ENCODE measurements around the gene ENOPH1. TPM values are rescaled to one million over a fixed set of nuclear protein-coding genes. Genes with fewer than 3 reads are reported as not detected.

The ENOPH1 gene
- total and polyA plus RNA-seq, 2 of the 4 experiments (the other 2 are of a cell fraction): 18.0 to 36.0 TPM

DNA sequence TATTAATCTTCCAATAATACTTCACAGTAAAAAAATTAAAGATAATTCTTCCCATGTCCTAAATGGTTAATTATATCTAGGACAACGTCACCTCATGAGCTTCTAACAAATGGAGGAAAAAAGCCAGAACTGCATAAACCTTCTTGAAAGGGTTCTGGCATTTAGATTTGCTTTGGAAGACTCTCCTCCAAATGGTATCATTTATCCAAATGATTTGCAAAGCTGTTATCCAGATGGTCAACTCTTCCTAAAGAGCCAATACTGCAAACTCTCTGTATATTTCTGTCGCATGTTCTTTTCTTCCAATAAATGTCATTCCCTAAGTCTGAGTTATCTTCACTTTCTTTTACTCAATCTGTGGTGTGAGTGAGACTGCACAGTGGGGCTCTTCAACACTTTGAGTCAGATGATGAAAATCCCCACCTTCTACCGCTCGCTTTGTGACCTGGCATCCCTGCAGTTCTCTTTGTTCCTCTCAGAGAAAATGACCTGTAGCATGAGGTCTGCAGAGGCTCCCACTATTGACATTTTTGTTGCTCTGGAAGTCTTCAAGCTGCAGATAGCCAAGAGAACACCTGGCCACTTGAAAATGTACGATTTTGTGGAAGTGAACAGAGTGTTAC lies 78.5 kb downstream of the ENOPH1 start:
- no peak overlapping the region for H2AK5ac ChIP-seq (ENCODE audit: low read depth, low read length)
- no peak overlapping the region for H3K4me2 ChIP-seq (ENCODE audit: low read depth, low read length)
- H3K36me3 ChIP-seq (ENCODE audit: control insufficient read depth, insufficient read depth, low read length): no peaks in the 10 kb centered on the region
- no peak overlapping the region for H2BK120ac ChIP-seq (ENCODE audit: low read depth, low read length)
- no peak overlapping the region for H2BK5ac ChIP-seq (ENCODE audit: low read depth, low read length, poor library complexity, severe bottlenecking)
- H3K79me1 ChIP-seq (ENCODE audit: low read depth in 1 of 2, low read length in 2 of 2): no peaks in the 10 kb centered on the region
- BruUV-seq (replicated peaks): no TSS peak
- no CpG with 5 or more reads among the region's 5 CpGs for WGBS, 2 experiments (ENCODE audit: extremely low coverage in 2 of 2, insufficient read length in 1 of 2)
- no peak overlapping the region for H4K91ac ChIP-seq (ENCODE audit: insufficient read depth, low read depth, low read length)
- dilution Hi-C loops (cut with HindIII; ENCODE audit: low sequenced_read_pairs, unreplicated experiment): no loop called here
- H3K4me3 ChIP-seq (ENCODE audit: insufficient read depth, low read depth, low read length): no peak overlapping the region
- no peak overlapping the region for H2BK15ac ChIP-seq (ENCODE audit: low read depth, low read length)
- no peak overlapping the region for H2BK20ac ChIP-seq (ENCODE audit: low read depth, low read length)
- H3K9me3 ChIP-seq (ENCODE audit: control insufficient read depth, insufficient read depth, low read length): no peaks in the 10 kb centered on the region
- no peaks in the 10 kb centered on the region for H3K4me1 ChIP-seq (ENCODE audit: control insufficient read depth, insufficient read depth, low read length)
- ATAC-seq (ENCODE audit: low read depth) (no peak), DNase-seq (no peak)
- peaks cover 21% of the 10 kb centered on the region for H3K27me3 ChIP-seq (ENCODE audit: control insufficient read depth, insufficient read depth, low read length)
- H3K14ac ChIP-seq (replicated peaks; ENCODE audit: low read depth, low read length): no peak overlapping the region
- no peak overlapping the region for H4K5ac ChIP-seq (ENCODE audit: low read depth, low read length)
- intact Hi-C loops (cut with micrococcal nuclease): no loop called here
- H3K56ac ChIP-seq (ENCODE audit: extremely low read depth, insufficient read depth, low read length): no peak overlapping the region
- H4K20me1 ChIP-seq (ENCODE audit: insufficient read depth, low read length): no peaks in the 10 kb centered on the region
- no peak overlapping the region for H2AFZ ChIP-seq (replicated peaks; ENCODE audit: low read length, poor library complexity)
- H3K27ac ChIP-seq (ENCODE audit: insufficient read depth, low read length): no peak overlapping the region
- ChIA-PET CTCF (no interaction called here), POLR2A (ENCODE audit: unreplicated experiment) (no interaction called here)
- H3K9ac ChIP-seq (ENCODE audit: low read depth, low read length): no peak overlapping the region
- H4K8ac ChIP-seq (ENCODE audit: low read depth in 2 of 2, low read length in 2 of 2): no peak overlapping the region
- in situ Hi-C loops (cut with MboI; ENCODE audit: low sequenced_read_pairs): no loop called here
- no peak overlapping the region for H3K18ac ChIP-seq (ENCODE audit: low read depth, low read length)
- TF ChIP-seq BHLHE40 (IDR thresholded peaks at IDR 0.05; ENCODE audit: low read depth, low read length) (no peak), POLR2A (IDR thresholded peaks at IDR 0.05; ENCODE audit: low read depth, low read length) (no peak), RAD21 (IDR thresholded peaks at IDR 0.05; ENCODE audit: low read length) (no peak), NFE2L2 (IDR thresholded peaks at IDR 0.05; ENCODE audit: low read depth, low read length) (no peak), RFX5 (IDR thresholded peaks at IDR 0.05; ENCODE audit: low read depth, low read length) (no peak), FOS (IDR thresholded peaks at IDR 0.05; ENCODE audit: low read depth, low read length) (no peak), CHD1 (IDR thresholded peaks at IDR 0.05; ENCODE audit: low read depth, low read length) (no peak), MXI1 (IDR thresholded peaks at IDR 0.05; ENCODE audit: borderline replicate concordance, low read depth, low read length) (no peak), MAZ (IDR thresholded peaks at IDR 0.05; ENCODE audit: borderline replicate concordance, low read depth, low read length) (no peak)
- TF ChIP-seq, protein P1, sequence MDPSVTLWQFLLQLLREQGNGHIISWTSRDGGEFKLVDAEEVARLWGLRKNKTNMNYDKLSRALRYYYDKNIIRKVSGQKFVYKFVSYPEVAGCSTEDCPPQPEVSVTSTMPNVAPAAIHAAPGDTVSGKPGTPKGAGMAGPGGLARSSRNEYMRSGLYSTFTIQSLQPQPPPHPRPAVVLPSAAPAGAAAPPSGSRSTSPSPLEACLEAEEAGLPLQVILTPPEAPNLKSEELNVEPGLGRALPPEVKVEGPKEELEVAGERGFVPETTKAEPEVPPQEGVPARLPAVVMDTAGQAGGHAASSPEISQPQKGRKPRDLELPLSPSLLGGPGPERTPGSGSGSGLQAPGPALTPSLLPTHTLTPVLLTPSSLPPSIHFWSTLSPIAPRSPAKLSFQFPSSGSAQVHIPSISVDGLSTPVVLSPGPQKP (IDR thresholded peaks at IDR 0.05; ENCODE audit: borderline replicate concordance, low read depth, low read length): no peak
- TF ChIP-seq, protein P2, sequence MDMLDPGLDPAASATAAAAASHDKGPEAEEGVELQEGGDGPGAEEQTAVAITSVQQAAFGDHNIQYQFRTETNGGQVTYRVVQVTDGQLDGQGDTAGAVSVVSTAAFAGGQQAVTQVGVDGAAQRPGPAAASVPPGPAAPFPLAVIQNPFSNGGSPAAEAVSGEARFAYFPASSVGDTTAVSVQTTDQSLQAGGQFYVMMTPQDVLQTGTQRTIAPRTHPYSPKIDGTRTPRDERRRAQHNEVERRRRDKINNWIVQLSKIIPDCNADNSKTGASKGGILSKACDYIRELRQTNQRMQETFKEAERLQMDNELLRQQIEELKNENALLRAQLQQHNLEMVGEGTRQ (IDR thresholded peaks at IDR 0.05; ENCODE audit: low read depth, low read length): no peak
- no peak overlapping the region for H2AK9ac ChIP-seq (replicated peaks; ENCODE audit: low read depth, low read length, poor library complexity)
- no peak overlapping the region for H3K23ac ChIP-seq (ENCODE audit: low read depth, low read length)
- H3K9me1 ChIP-seq (ENCODE audit: insufficient read depth, low read length): no peaks in the 10 kb centered on the region
- H3K4ac ChIP-seq (ENCODE audit: low read depth, low read length): no peak overlapping the region
